Neural progenitor cell (in vitro differentiated cells): ENCODE results near the gene HPGDS. TPM values are rescaled to one million over a fixed set of nuclear protein-coding genes. Genes with fewer than 3 reads are reported as not detected.
A peak's percentile ranks its signal among the peaks of the same experiment; 100 is the strongest.
"Not testable (repeated sequence)": the region's sequence is repeated elsewhere in the genome, so short reads cannot be mapped to it uniquely, and the experiment has no call there.

Source experiments
- DNase-seq: peaks from one replicate; pipeline ENCODE4 v3.0.0-alpha.2; 2016; ENCODE audit warnings: low spot score
- H2AFZ ChIP-seq: fragments of 200-600 bp; sonication (generic); replicated peaks from 2 replicates; pipeline ENCODE4 v1.6.1; 2016; ENCODE audit warnings: antibody characterized with exemption
- H3F3A ChIP-seq: fragments of 200-600 bp; sonication (generic); 2 replicates; pipeline ENCODE4 v1.6.1; 2016; ENCODE audit warnings: antibody characterized with exemption, low read depth
- H3K27ac ChIP-seq: fragments of 200-600 bp; sonication (generic); 2 replicates; pipeline ENCODE4 v1.5.1; 2016; ENCODE audit warnings: mild to moderate bottlenecking
- H3K27me3 ChIP-seq: fragments of 200-600 bp; sonication (generic); 2 replicates; pipeline ENCODE4 v1.6.1; 2016; ENCODE audit warnings: mild to moderate bottlenecking, moderate library complexity
- H3K36me3 ChIP-seq: fragments of 200-600 bp; sonication (generic); 2 replicates; pipeline ENCODE4 v1.5.1; 2016
- H3K4me1 ChIP-seq: fragments of 200-600 bp; sonication (generic); 2 replicates; pipeline ENCODE4 v1.6.1; 2016; ENCODE audit warnings: mixed run types
- H3K4me2 ChIP-seq: fragments of 200-600 bp; sonication (generic); 2 replicates; pipeline ENCODE4 v1.6.1; 2016
- H3K4me3 ChIP-seq: fragments of 200-600 bp; sonication (generic); 2 replicates; pipeline ENCODE4 v1.5.1; 2016
- H3K79me2 ChIP-seq: fragments of 200-600 bp; sonication (generic); 2 replicates; pipeline ENCODE4 v1.6.1; 2016; ENCODE audit warnings: low read depth
- H3K9ac ChIP-seq: fragments of 200-600 bp; sonication (generic); 2 replicates; pipeline ENCODE4 v1.6.1; 2016
- H3K9me3 ChIP-seq: fragments of 200-600 bp; sonication (generic); 2 replicates; pipeline ENCODE4 v1.5.1; 2016; ENCODE audit warnings: low read depth
- H4K20me1 ChIP-seq: fragments of 200-600 bp; sonication (generic); 2 replicates; pipeline ENCODE4 v1.6.1; 2016; ENCODE audit warnings: low read depth
- H3K27ac Mint-ChIP-seq: 3 replicates; pipeline ENCODE4 v1.8.0; 2021; ENCODE audit warnings: mixed read lengths
- H3K27me3 Mint-ChIP-seq: 2 replicates; pipeline ENCODE4 v1.8.0; 2022; ENCODE audit warnings: low read depth, mild to moderate bottlenecking, inconsistent platforms, moderate library complexity, mixed read lengths; ENCODE audit not compliant: insufficient read depth
- H3K36me3 Mint-ChIP-seq: 3 replicates; pipeline ENCODE4 v1.8.0; 2021; ENCODE audit warnings: mixed read lengths
- H3K4me1 Mint-ChIP-seq: 3 replicates; pipeline ENCODE4 v1.8.0; 2021; ENCODE audit warnings: mixed read lengths
- H3K4me3 Mint-ChIP-seq: 3 replicates; pipeline ENCODE4 v1.8.0; 2021; ENCODE audit warnings: mild to moderate bottlenecking, moderate library complexity, mixed read lengths
- H3K9me3 Mint-ChIP-seq: 3 replicates; pipeline ENCODE4 v1.8.0; 2020; ENCODE audit warnings: mixed read lengths
- EZH2 ChIP-seq: fragments of 200-600 bp; sonication (generic); IDR thresholded peaks from 2 replicates; pipeline ENCODE4 v1.6.1; 2017; ENCODE audit warnings: antibody characterized with exemption, mild to moderate bottlenecking, moderate library complexity
- EZH2phosphoT487 ChIP-seq: fragments of 200-600 bp; sonication (generic); IDR thresholded peaks from 2 replicates; pipeline ENCODE4 v1.6.1; 2017; ENCODE audit warnings: antibody characterized with exemption
- total RNA-seq: library from RNA; depleted of rRNA; stranded (reverse); fragments of >200 nt; gene quantifications from 2 replicates; pipeline ENCODE4 v1.2.3, GENCODE V29; 2015; ENCODE audit warnings: low replicate concordance
- TF ChIP-seq, protein P1 (sequence below): fragments of 200-600 bp; sonication (generic); IDR thresholded peaks from 2 replicates; pipeline ENCODE4 v1.5.1; 2017; ENCODE audit warnings: antibody characterized with exemption, mild to moderate bottlenecking

Gene HPGDS
- total RNA-seq, 1 donor from 2014 or later = not detected

DNA sequence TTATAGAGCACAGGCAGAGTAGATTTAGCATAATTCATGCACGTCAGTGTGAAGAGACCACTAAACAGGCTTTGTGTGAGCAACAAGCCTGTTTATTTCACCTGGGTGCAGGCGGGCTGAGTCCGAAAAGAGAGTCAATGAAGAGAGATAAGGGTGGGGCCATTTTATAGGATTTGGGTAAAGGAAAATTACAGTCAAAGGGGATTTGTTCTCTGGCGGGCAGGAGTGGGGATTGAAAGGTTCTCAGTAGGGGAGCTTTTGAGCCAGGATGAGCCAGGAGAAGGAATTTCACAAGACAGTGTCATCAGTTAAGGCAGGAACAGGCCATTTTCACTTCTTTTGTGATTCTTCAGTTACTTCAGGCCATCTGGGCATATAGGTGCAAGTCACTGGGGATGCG, 40.3 kb upstream of the HPGDS start:
- not testable (repeated sequence) for H3K9me3 Mint-ChIP-seq, H3K4me3 ChIP-seq, H3K36me3 ChIP-seq, H3K4me2 ChIP-seq, H3K27ac ChIP-seq, H3K9ac ChIP-seq, H3K4me1 ChIP-seq, H4K20me1 ChIP-seq, H3K27ac Mint-ChIP-seq, H2AFZ ChIP-seq, H3K9me3 ChIP-seq, H3K27me3 Mint-ChIP-seq, H3K27me3 ChIP-seq, H3K4me3 Mint-ChIP-seq, H3K4me1 Mint-ChIP-seq, H3F3A ChIP-seq, H3K79me2 ChIP-seq, H3K36me3 Mint-ChIP-seq
- peak; percentile 40 for DNase-seq

DNA sequence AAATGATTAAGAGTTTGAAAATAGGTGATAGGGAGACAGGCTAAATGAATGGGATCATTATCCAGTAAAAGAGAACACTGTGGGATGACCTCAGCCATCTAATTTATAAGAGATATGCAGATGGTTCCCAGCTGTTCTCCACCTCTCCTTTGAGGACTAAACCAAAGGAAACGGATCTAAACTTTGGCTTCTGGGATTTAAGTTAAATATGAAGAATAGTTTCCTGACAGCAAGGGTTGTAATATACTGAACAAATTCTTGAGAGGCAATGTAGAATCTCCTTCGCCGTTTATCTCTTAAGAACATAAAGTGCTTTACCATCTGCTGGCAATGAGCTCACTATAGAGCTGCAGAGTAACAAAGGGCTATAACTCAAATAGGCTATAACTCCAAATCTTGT, 35.4 kb upstream of the HPGDS start:
- H3K9me3 Mint-ChIP-seq = no peaks in the 10 kb centered on the region
- Histone ChIP-seq H3K36me3 (no peaks in the 10 kb centered on the region), H3K9ac (no peak overlapping the region), H3K27ac (no peak overlapping the region), H3K4me2 (no peak overlapping the region), H3K9me3 (no peaks in the 10 kb centered on the region), H3K27me3 (no peaks in the 10 kb centered on the region), H3F3A (no peaks in the 10 kb centered on the region), H4K20me1 (no peaks in the 10 kb centered on the region), H2AFZ (no peak overlapping the region), H3K4me3 (no peak overlapping the region), H3K4me1 (peaks cover 5% of the 10 kb centered on the region), H3K79me2 (no peaks in the 10 kb centered on the region)
- no peaks in the 10 kb centered on the region for H3K4me1 Mint-ChIP-seq
- no peak for DNase-seq
- no peaks in the 10 kb centered on the region for H3K27me3 Mint-ChIP-seq
- no peak overlapping the region for H3K27ac Mint-ChIP-seq
- TF ChIP-seq EZH2phosphoT487 = no peak
- TF ChIP-seq EZH2 = no peak
- H3K4me3 Mint-ChIP-seq = no peak overlapping the region
- no peaks in the 10 kb centered on the region for H3K36me3 Mint-ChIP-seq

DNA sequence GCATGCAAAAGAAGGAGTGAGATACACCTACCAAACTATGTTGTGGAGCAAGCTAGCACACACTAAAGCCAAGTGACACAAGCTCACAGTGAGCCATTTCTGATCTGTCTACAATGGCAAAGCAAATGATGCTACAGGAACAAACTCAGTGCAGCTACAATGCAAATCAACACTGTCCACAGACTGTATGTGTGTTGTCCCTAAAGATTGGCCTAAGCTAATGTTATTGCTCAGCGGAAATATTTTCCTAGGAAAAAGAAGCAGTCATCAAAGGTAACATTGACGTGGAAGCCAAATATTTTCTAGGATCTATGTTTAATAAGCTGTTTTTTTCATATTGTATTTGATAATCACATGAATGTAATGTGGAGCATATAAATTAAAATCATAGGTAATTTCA, 34.7 kb upstream of the HPGDS start:
- no peaks in the 10 kb centered on the region for H3K27me3 Mint-ChIP-seq

DNA sequence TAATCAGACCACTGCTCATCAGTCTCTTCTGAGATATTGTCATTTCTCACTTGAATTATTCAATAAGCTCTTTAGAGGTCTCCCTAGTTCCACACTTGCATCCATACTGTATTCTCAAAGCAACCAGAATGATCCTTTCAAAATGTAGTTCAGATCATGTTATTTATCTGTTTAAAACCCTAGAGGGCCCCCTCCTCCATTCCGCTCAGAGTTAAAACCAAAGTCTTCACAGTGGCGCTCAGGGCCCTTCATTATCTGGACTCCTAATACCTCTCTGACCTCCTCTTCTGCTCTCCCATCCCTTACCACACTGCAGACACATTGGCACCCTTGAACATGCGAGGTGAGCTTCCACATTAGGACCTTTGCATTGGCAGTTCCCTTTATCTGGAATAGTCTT, 32.7 kb upstream of the HPGDS start:
- H3K4me2 ChIP-seq = no peak overlapping the region
- DNase-seq = no peak
- H3K4me3 ChIP-seq = no peak overlapping the region
- no peaks in the 10 kb centered on the region for H3K9me3 Mint-ChIP-seq
- H3K79me2 ChIP-seq = no peaks in the 10 kb centered on the region
- H3F3A ChIP-seq = no peaks in the 10 kb centered on the region
- no peaks in the 10 kb centered on the region for H3K27me3 ChIP-seq
- H3K27me3 Mint-ChIP-seq = no peaks in the 10 kb centered on the region
- H4K20me1 ChIP-seq = no peaks in the 10 kb centered on the region
- H3K36me3 ChIP-seq = no peaks in the 10 kb centered on the region
- no peaks in the 10 kb centered on the region for H3K9me3 ChIP-seq
- H3K27ac Mint-ChIP-seq = no peak overlapping the region
- H3K4me1 Mint-ChIP-seq = no peaks in the 10 kb centered on the region
- no peak overlapping the region for H2AFZ ChIP-seq
- no peak overlapping the region for H3K27ac ChIP-seq
- H3K9ac ChIP-seq = no peak overlapping the region
- H3K36me3 Mint-ChIP-seq = no peaks in the 10 kb centered on the region
- no peaks in the 10 kb centered on the region for H3K4me1 ChIP-seq
- no peak for TF ChIP-seq EZH2
- TF ChIP-seq, protein P1, sequence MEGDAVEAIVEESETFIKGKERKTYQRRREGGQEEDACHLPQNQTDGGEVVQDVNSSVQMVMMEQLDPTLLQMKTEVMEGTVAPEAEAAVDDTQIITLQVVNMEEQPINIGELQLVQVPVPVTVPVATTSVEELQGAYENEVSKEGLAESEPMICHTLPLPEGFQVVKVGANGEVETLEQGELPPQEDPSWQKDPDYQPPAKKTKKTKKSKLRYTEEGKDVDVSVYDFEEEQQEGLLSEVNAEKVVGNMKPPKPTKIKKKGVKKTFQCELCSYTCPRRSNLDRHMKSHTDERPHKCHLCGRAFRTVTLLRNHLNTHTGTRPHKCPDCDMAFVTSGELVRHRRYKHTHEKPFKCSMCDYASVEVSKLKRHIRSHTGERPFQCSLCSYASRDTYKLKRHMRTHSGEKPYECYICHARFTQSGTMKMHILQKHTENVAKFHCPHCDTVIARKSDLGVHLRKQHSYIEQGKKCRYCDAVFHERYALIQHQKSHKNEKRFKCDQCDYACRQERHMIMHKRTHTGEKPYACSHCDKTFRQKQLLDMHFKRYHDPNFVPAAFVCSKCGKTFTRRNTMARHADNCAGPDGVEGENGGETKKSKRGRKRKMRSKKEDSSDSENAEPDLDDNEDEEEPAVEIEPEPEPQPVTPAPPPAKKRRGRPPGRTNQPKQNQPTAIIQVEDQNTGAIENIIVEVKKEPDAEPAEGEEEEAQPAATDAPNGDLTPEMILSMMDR = peak; percentile 21
- H3K4me3 Mint-ChIP-seq = no peak overlapping the region

More for the DNA sequence above, 34.7 kb upstream of the HPGDS start:
- no peak overlapping the region for H3K4me2 ChIP-seq
- Mint-ChIP-seq H3K4me3 (no peak overlapping the region), H3K9me3 (no peaks in the 10 kb centered on the region), H3K4me1 (no peaks in the 10 kb centered on the region), H3K27ac (no peak overlapping the region), H3K36me3 (no peaks in the 10 kb centered on the region)
- no peaks in the 10 kb centered on the region for H3K27me3 ChIP-seq
- H3K9me3 ChIP-seq = no peaks in the 10 kb centered on the region
- no peaks in the 10 kb centered on the region for H4K20me1 ChIP-seq
- TF ChIP-seq, protein P1 = no peak
- no peak for TF ChIP-seq EZH2
- no peak for TF ChIP-seq EZH2phosphoT487
- no peaks in the 10 kb centered on the region for H3K79me2 ChIP-seq
- peaks cover under 1% of the 10 kb centered on the region for H3K4me1 ChIP-seq
- H3K4me3 ChIP-seq = no peak overlapping the region
- H3F3A ChIP-seq = no peaks in the 10 kb centered on the region
- H3K9ac ChIP-seq = no peak overlapping the region
- no peak for DNase-seq
- H3K36me3 ChIP-seq = no peaks in the 10 kb centered on the region
- H3K27ac ChIP-seq = no peak overlapping the region
- no peak overlapping the region for H2AFZ ChIP-seq
